Body of pancreas (tissue), 4 donors: ENCODE results near the gene PIWIL4.

Source experiments
- POLR2A ChIP-seq, 3 donors: fragments of 450-650 bp; IDR thresholded peaks; one replicate each; pipeline ENCODE4 v1.6.1; 2016; ENCODE audit warnings: antibody characterized with exemption in 3 of 3, mild to moderate bottlenecking in 2 of 3
- TF ChIP-seq, protein P1 (sequence below), 7 experiments: fragments of 450-650 bp in 4 of 7; fragments of 200-600 bp in 3 of 7; sonication (generic) in 3 of 7; IDR thresholded peaks; one replicate each; pipeline ENCODE4 v1.5.1; 2016 to 2019; ENCODE audit warnings: antibody characterized with exemption in 7 of 7

- TF ChIP-seq POLR2A (IDR thresholded peaks at IDR 0.05) = no peak
- TF ChIP-seq, protein P1, sequence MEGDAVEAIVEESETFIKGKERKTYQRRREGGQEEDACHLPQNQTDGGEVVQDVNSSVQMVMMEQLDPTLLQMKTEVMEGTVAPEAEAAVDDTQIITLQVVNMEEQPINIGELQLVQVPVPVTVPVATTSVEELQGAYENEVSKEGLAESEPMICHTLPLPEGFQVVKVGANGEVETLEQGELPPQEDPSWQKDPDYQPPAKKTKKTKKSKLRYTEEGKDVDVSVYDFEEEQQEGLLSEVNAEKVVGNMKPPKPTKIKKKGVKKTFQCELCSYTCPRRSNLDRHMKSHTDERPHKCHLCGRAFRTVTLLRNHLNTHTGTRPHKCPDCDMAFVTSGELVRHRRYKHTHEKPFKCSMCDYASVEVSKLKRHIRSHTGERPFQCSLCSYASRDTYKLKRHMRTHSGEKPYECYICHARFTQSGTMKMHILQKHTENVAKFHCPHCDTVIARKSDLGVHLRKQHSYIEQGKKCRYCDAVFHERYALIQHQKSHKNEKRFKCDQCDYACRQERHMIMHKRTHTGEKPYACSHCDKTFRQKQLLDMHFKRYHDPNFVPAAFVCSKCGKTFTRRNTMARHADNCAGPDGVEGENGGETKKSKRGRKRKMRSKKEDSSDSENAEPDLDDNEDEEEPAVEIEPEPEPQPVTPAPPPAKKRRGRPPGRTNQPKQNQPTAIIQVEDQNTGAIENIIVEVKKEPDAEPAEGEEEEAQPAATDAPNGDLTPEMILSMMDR (IDR thresholded peaks at IDR 0.05) = no peak
These were observed 30.1 kb upstream of the PIWIL4 start for GRCh38 chr11:94537031-94537600.
